ENCODE measurements around the gene ACAD11. TPM values are rescaled to one million over a fixed set of nuclear protein-coding genes. Genes with fewer than 3 reads are reported as not detected.

ACAD11 gene
- total RNA-seq, 1 experiment from 2014 or later = 10.4 TPM

Other genes with a start within 250 kb of the ACAD11 start
- gene DNAJC13, start 242.3 kb downstream of the ACAD11 start, total RNA-seq (2014; rRNA removed; shearing (Covaris generic)) = 31.8 and 34.8 TPM in 2 replicates
- gene ACKR4, start 62.5 kb downstream of the ACAD11 start, total RNA-seq (2014; rRNA removed; shearing (Covaris generic)) = not detected in 2 replicates
- 28.7 and 35.0 TPM in 2 replicates for gene UBA5, start 520 bp upstream of the ACAD11 start, total RNA-seq (2014; rRNA removed; shearing (Covaris generic))
- gene NPHP3, start 62.6 kb upstream of the ACAD11 start, total RNA-seq (2014; rRNA removed; shearing (Covaris generic)) = 11.5 and 13.6 TPM in 2 replicates

Measured in H4 (cell line).